Colonic mucosa (tissue), 4 donors: Measurements from ENCODE around the gene ZNF619. TPM values are rescaled to one million over a fixed set of nuclear protein-coding genes. Genes with fewer than 3 reads are reported as not detected.
"Not testable (repeated sequence)": the region's sequence is repeated elsewhere in the genome, so short reads cannot be mapped to it uniquely, and the experiment has no call there.

Experiments used
- DNase-seq: peaks from one replicate; pipeline ENCODE4 v3.0.0-alpha.2; 2020
- H3K27ac ChIP-seq: fragments of 200-600 bp; one replicate; pipeline ENCODE4 v1.8.0; 2021
- H3K27me3 ChIP-seq: fragments of 200-600 bp; one replicate; pipeline ENCODE4 v1.8.0; 2021
- H3K36me3 ChIP-seq: fragments of 200-600 bp; one replicate; pipeline ENCODE4 v1.8.0; 2021
- H3K4me1 ChIP-seq: fragments of 200-600 bp; one replicate; pipeline ENCODE4 v1.8.0; 2021; ENCODE audit warnings: mild to moderate bottlenecking
- H3K4me3 ChIP-seq: fragments of 200-600 bp; one replicate; pipeline ENCODE4 v1.8.0; 2021
- H3K9ac ChIP-seq, 2 donors: one replicate each; pipeline ENCODE4 v1.7.0; 2013; ENCODE audit warnings: control low read depth in 2 of 2, low read depth in 2 of 2, low read length in 2 of 2
- H3K9me3 ChIP-seq: fragments of 200-600 bp; one replicate; pipeline ENCODE4 v1.8.0; 2021
- CTCF ChIP-seq: fragments of 200-600 bp; IDR thresholded peaks from one replicate; pipeline ENCODE4 v1.8.0; 2022; ENCODE audit warnings: antibody characterized with exemption, mild to moderate bottlenecking
- intact Hi-C: fragments of 100-400 bp; cut with DNase I; formaldehyde crosslinking; loops from one replicate; pipeline ENCODE4 v1.14.1; 2022
- total RNA-seq, 2 donors: library from RNA; stranded (reverse); fragmentation: NEBNext Ultra II Directional in 1 of 2; extraction: Animal tissue kit (Norgen Biotek cat#: 25700) in 1 of 2; gene quantifications; one replicate each; pipeline ENCODE4 v1.2.1, GENCODE V29; 2021
- donor health status: healthy.
- donor health status: DM: no; HTN: no; CAD: no.
- donor health status: DM: no; HTN: no; CAD: no.

The ZNF619 gene
- total RNA-seq, 2 donors from 2014 or later, result 6.2 to 7.7 TPM

GRCh38 chr3:40461161-40461560 is 15.8 kb upstream of the ZNF619 start:
- H3K9me3 ChIP-seq, result no peaks in the 10 kb centered on the region
- DNase-seq, result no peak
- peaks cover 8% of the 10 kb centered on the region for H3K4me1 ChIP-seq
- H3K9ac ChIP-seq, result no peak overlapping the region
- H3K36me3 ChIP-seq, result peaks cover 25% of the 10 kb centered on the region
- TF ChIP-seq CTCF, result no peak
- no peak overlapping the region for H3K27ac ChIP-seq
- H3K4me3 ChIP-seq, result no peak overlapping the region
- H3K27me3 ChIP-seq, result no peaks in the 10 kb centered on the region
- intact Hi-C loops, result no loop called here

GRCh38 chr3:40462838-40463237 is 14.1 kb upstream of the ZNF619 start:
- DNase-seq, intact Hi-C loops, H3K27me3 ChIP-seq, H3K4me3 ChIP-seq, H3K4me1 ChIP-seq, H3K9ac ChIP-seq, H3K9me3 ChIP-seq, H3K27ac ChIP-seq: not testable (repeated sequence)
- H3K36me3 ChIP-seq, result peaks cover 25% of the 10 kb centered on the region

- DNase-seq, result no peak
- H3K27me3 ChIP-seq, result no peaks in the 10 kb centered on the region
- no peak overlapping the region for H3K27ac ChIP-seq
- no peak overlapping the region for H3K4me3 ChIP-seq
- H3K9me3 ChIP-seq, result no peaks in the 10 kb centered on the region
- TF ChIP-seq CTCF, result no peak
- peaks cover 25% of the 10 kb centered on the region for H3K36me3 ChIP-seq
- no peaks in the 10 kb centered on the region for H3K4me1 ChIP-seq
- intact Hi-C loops, result no loop called here
- no peak overlapping the region for H3K9ac ChIP-seq
Measured at GRCh38 chr3:40463579-40463978, 13.3 kb upstream of the ZNF619 start.

- DNase-seq, result no peak
- no peak for TF ChIP-seq CTCF
- Histone ChIP-seq H3K27ac (no peak overlapping the region), H3K27me3 (no peaks in the 10 kb centered on the region), H3K9ac (no peak overlapping the region), H3K9me3 (no peaks in the 10 kb centered on the region), H3K4me3 (no peak overlapping the region), H3K4me1 (no peaks in the 10 kb centered on the region), H3K36me3 (peaks cover 20% of the 10 kb centered on the region)
- intact Hi-C loops, result no loop called here
Measured at GRCh38 chr3:40464339-40465110, 12.4 kb upstream of the ZNF619 start.

GRCh38 chr3:40465111-40465407 is 11.9 kb upstream of the ZNF619 start:
- intact Hi-C loops, result no loop called here
- H3K9ac ChIP-seq, result no peak overlapping the region
- no peak overlapping the region for H3K4me3 ChIP-seq
- DNase-seq, result no peak
- no peaks in the 10 kb centered on the region for H3K9me3 ChIP-seq
- no peak overlapping the region for H3K27ac ChIP-seq
- H3K4me1 ChIP-seq, result no peaks in the 10 kb centered on the region
- H3K27me3 ChIP-seq, result no peaks in the 10 kb centered on the region
- TF ChIP-seq CTCF, result no peak
- H3K36me3 ChIP-seq, result peaks cover 20% of the 10 kb centered on the region

GRCh38 chr3:40465456-40465855 is 11.5 kb upstream of the ZNF619 start:
- TF ChIP-seq CTCF, result no peak
- Histone ChIP-seq H3K27ac (no peak overlapping the region), H3K4me3 (no peak overlapping the region), H3K36me3 (peaks cover 16% of the 10 kb centered on the region), H3K9me3 (no peaks in the 10 kb centered on the region), H3K27me3 (no peaks in the 10 kb centered on the region), H3K9ac (no peak overlapping the region), H3K4me1 (no peaks in the 10 kb centered on the region)
- no peak for DNase-seq
- intact Hi-C loops, result no loop called here
